Endothelial cell (in vitro differentiated cells): ENCODE measurements around the gene ZBTB40. TPM values are rescaled to one million over a fixed set of nuclear protein-coding genes. Genes with fewer than 3 reads are reported as not detected.

Source experiments
- DNase-seq: peaks from one replicate; pipeline ENCODE4 v3.0.0; 2021; ENCODE audit warnings: low spot score
- H3K27ac Mint-ChIP-seq: one replicate; pipeline ENCODE4 v1.8.0; 2021; ENCODE audit warnings: mixed read lengths, inconsistent platforms; ENCODE audit not compliant: unreplicated experiment
- H3K27me3 Mint-ChIP-seq: one replicate; pipeline ENCODE4 v1.8.0; 2021; ENCODE audit warnings: mild to moderate bottlenecking, moderate library complexity, mixed read lengths, inconsistent platforms; ENCODE audit not compliant: unreplicated experiment
- H3K36me3 Mint-ChIP-seq: one replicate; pipeline ENCODE4 v1.8.0; 2021; ENCODE audit warnings: mild to moderate bottlenecking, low read depth, mixed read lengths, inconsistent platforms; ENCODE audit not compliant: unreplicated experiment
- H3K4me1 Mint-ChIP-seq: one replicate; pipeline ENCODE4 v1.8.0; 2021; ENCODE audit warnings: mild to moderate bottlenecking, mixed read lengths, inconsistent platforms; ENCODE audit not compliant: unreplicated experiment
- H3K4me3 Mint-ChIP-seq: one replicate; pipeline ENCODE4 v1.8.0; 2021; ENCODE audit warnings: mild to moderate bottlenecking, mixed read lengths, inconsistent platforms; ENCODE audit not compliant: unreplicated experiment
- H3K9me3 Mint-ChIP-seq: one replicate; pipeline ENCODE4 v1.8.0; 2021; ENCODE audit warnings: mixed read lengths, inconsistent platforms; ENCODE audit not compliant: unreplicated experiment
- total RNA-seq: library from RNA; stranded (reverse); fragmentation: NEBNext Ultra II Directional; extraction: Animal tissue kit (Norgen Biotek cat#: 25700); gene quantifications from one replicate; pipeline ENCODE4 v1.2.1, GENCODE V29; 2021; ENCODE audit not compliant: unreplicated experiment
- TF ChIP-seq, protein P1 (sequence below): fragments of 200-600 bp; sonication (generic); IDR thresholded peaks from one replicate; pipeline ENCODE4 v1.5.0; 2021; ENCODE audit warnings: antibody characterized with exemption; ENCODE audit not compliant: unreplicated experiment

The ZBTB40 gene
- total RNA-seq, 1 donor from 2014 or later: 18.9 TPM

- no peak overlapping the region for H3K27ac Mint-ChIP-seq
- H3K4me1 Mint-ChIP-seq: peaks cover 16% of the 10 kb centered on the region
- H3K4me3 Mint-ChIP-seq: no peak overlapping the region
- H3K9me3 Mint-ChIP-seq: no peaks in the 10 kb centered on the region
- H3K27me3 Mint-ChIP-seq: peaks cover 7% of the 10 kb centered on the region
- TF ChIP-seq, protein P1, sequence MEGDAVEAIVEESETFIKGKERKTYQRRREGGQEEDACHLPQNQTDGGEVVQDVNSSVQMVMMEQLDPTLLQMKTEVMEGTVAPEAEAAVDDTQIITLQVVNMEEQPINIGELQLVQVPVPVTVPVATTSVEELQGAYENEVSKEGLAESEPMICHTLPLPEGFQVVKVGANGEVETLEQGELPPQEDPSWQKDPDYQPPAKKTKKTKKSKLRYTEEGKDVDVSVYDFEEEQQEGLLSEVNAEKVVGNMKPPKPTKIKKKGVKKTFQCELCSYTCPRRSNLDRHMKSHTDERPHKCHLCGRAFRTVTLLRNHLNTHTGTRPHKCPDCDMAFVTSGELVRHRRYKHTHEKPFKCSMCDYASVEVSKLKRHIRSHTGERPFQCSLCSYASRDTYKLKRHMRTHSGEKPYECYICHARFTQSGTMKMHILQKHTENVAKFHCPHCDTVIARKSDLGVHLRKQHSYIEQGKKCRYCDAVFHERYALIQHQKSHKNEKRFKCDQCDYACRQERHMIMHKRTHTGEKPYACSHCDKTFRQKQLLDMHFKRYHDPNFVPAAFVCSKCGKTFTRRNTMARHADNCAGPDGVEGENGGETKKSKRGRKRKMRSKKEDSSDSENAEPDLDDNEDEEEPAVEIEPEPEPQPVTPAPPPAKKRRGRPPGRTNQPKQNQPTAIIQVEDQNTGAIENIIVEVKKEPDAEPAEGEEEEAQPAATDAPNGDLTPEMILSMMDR: no peak
- H3K36me3 Mint-ChIP-seq: no peaks in the 10 kb centered on the region
- DNase-seq: no peak
Observed at GRCh38 chr1:22418312-22418711, 33.3 kb upstream of the ZBTB40 start.

GRCh38 chr1:22418933-22419382 is 32.7 kb upstream of the ZBTB40 start:
- Mint-ChIP-seq H3K4me1 (peaks cover 16% of the 10 kb centered on the region), H3K9me3 (no peaks in the 10 kb centered on the region), H3K27me3 (peaks cover 7% of the 10 kb centered on the region), H3K4me3 (no peak overlapping the region), H3K27ac (no peak overlapping the region), H3K36me3 (no peaks in the 10 kb centered on the region)
- DNase-seq: no peak
- TF ChIP-seq, protein P1: no peak

GRCh38 chr1:22420455-22421053 is 31.1 kb upstream of the ZBTB40 start:
- TF ChIP-seq, protein P1: peak; percentile 24

DNA sequence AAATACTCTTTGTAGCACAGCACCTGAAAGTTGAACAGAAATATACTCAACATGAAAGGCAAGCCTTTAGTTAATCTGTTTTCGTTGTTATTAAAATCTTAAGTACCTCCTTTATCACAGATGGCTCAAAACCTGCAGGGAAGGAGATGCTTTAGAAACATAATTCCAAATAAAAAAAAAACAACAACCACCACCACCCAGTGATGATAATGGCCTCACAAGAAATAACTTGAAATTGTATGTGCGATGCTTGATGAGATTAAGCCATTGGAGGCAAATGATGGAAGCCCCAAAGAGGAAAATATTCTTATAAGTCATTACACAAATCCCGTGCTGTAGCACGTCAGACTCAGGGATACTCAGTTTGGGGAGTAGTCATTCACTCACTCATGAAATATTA is 24.9 kb upstream of the ZBTB40 start:
- Mint-ChIP-seq H3K4me1 (no peaks in the 10 kb centered on the region), H3K36me3 (no peaks in the 10 kb centered on the region), H3K27ac (no peak overlapping the region)

More at GRCh38 chr1:22420455-22421053, 31.1 kb upstream of the ZBTB40 start:
- H3K36me3 Mint-ChIP-seq: no peaks in the 10 kb centered on the region
- peak; percentile 91 for DNase-seq
- peaks cover 4% of the 10 kb centered on the region for H3K27me3 Mint-ChIP-seq
- no peak overlapping the region for H3K4me3 Mint-ChIP-seq
- no peaks in the 10 kb centered on the region for H3K9me3 Mint-ChIP-seq
- peaks cover 16% of the 10 kb centered on the region for H3K4me1 Mint-ChIP-seq
- H3K27ac Mint-ChIP-seq: no peak overlapping the region

GRCh38 chr1:22428672-22429071 is 23.0 kb upstream of the ZBTB40 start:
- TF ChIP-seq, protein P1: no peak
- no peak overlapping the region for H3K4me3 Mint-ChIP-seq
- no peaks in the 10 kb centered on the region for H3K27me3 Mint-ChIP-seq
- no peak overlapping the region for H3K27ac Mint-ChIP-seq
- no peaks in the 10 kb centered on the region for H3K36me3 Mint-ChIP-seq
- no peaks in the 10 kb centered on the region for H3K4me1 Mint-ChIP-seq
- H3K9me3 Mint-ChIP-seq: no peaks in the 10 kb centered on the region
- DNase-seq: no peak

More for the DNA sequence above, 24.9 kb upstream of the ZBTB40 start:
- no peaks in the 10 kb centered on the region for H3K9me3 Mint-ChIP-seq
- H3K4me3 Mint-ChIP-seq: no peak overlapping the region
- DNase-seq: no peak
- TF ChIP-seq, protein P1: no peak
- no peaks in the 10 kb centered on the region for H3K27me3 Mint-ChIP-seq
